ENCODE results near the gene SLC38A3. TPM values are rescaled to one million over a fixed set of nuclear protein-coding genes. Genes with fewer than 3 reads are reported as not detected.

SLC38A3 gene
- total RNA-seq, 4 donors from 2014 or later, result 1.3 TPM; not detected in 3

- peaks cover 4 to 60% (median 46%) of the 10 kb centered on the region in 4 donors for H3K4me1 ChIP-seq
Measured at GRCh38 chr3:50237133-50237651, 32.1 kb downstream of the SLC38A3 start.

GRCh38 chr3:50237754-50238548 is 32.9 kb downstream of the SLC38A3 start:
- Histone ChIP-seq H3K4me1 (peaks cover 4 to 67% (median 53%) of the 10 kb centered on the region in 4 donors), H3K9me3 (no peaks in the 10 kb centered on the region), H3K4me3 (peak overlapping the region; percentile 75 to 99 (median 88)), H3K36me3 (peaks cover 0 to 2% (median 0%) of the 10 kb centered on the region in 3 donors), H3K27ac (peak overlapping the region; percentile 90 to 95 (median 94)), H3K27me3 (no peaks in the 10 kb centered on the region)
- TF ChIP-seq POLR2A (IDR thresholded peaks at IDR 0.05), result peak in 1 of 2 donors; percentile 25
- TF ChIP-seq CTCF (IDR thresholded peaks at IDR 0.05), result no peak
- peak; percentile 77 to 94 (median 91) for DNase-seq

More at GRCh38 chr3:50237133-50237651, 32.1 kb downstream of the SLC38A3 start:
- TF ChIP-seq CTCF (IDR thresholded peaks at IDR 0.05) (no peak), POLR2A (IDR thresholded peaks at IDR 0.05) (no peak)
- H3K4me3 ChIP-seq, result peak overlapping the region; percentile 75 to 99 (median 88)
- peak in 2 of 3 donors; percentile 42 to 63 for DNase-seq
- peaks cover 0 to 2% (median 0%) of the 10 kb centered on the region in 3 donors for H3K36me3 ChIP-seq
- H3K9me3 ChIP-seq, result no peaks in the 10 kb centered on the region
- peak overlapping the region; percentile 90 to 95 (median 94) for H3K27ac ChIP-seq
- no peaks in the 10 kb centered on the region for H3K27me3 ChIP-seq

- Histone ChIP-seq H3K4me3 (peak overlapping the region; percentile 75 to 99 (median 88)), H3K27ac (peak overlapping the region; percentile 90 to 95 (median 94)), H3K4me1 (peaks cover 4 to 74% (median 60%) of the 10 kb centered on the region in 4 donors), H3K27me3 (no peaks in the 10 kb centered on the region), H3K9me3 (no peaks in the 10 kb centered on the region), H3K36me3 (peaks cover 0 to 2% (median 0%) of the 10 kb centered on the region in 3 donors)
- TF ChIP-seq CTCF (IDR thresholded peaks at IDR 0.05) (no peak), POLR2A (IDR thresholded peaks at IDR 0.05) (no peak)
- peak in 2 of 3 donors; percentile 92 to 96 for DNase-seq
Measured at GRCh38 chr3:50238549-50239026, 33.5 kb downstream of the SLC38A3 start.

- TF ChIP-seq POLR2A (IDR thresholded peaks at IDR 0.05) (no peak), CTCF (IDR thresholded peaks at IDR 0.05) (no peak)
- Histone ChIP-seq H3K27me3 (no peaks in the 10 kb centered on the region), H3K9me3 (no peaks in the 10 kb centered on the region), H3K4me3 (no peak overlapping the region), H3K27ac (peak overlapping the region in 3 of 4 donors; percentile 93 to 95 (median 94)), H3K4me1 (peaks cover 4 to 77% (median 63%) of the 10 kb centered on the region in 4 donors), H3K36me3 (peaks cover 0 to 2% (median 0%) of the 10 kb centered on the region in 3 donors)
- no peak for DNase-seq
Measured at GRCh38 chr3:50239649-50240048, 34.6 kb downstream of the SLC38A3 start.

- Histone ChIP-seq H3K4me3 (peak overlapping the region in 1 of 4 donors; percentile 13), H3K4me1 (peaks cover 7 to 84% (median 69%) of the 10 kb centered on the region in 4 donors), H3K27ac (peak overlapping the region; percentile 66 to 95 (median 72)), H3K27me3 (no peaks in the 10 kb centered on the region), H3K9me3 (no peaks in the 10 kb centered on the region), H3K36me3 (peaks cover 0 to 2% (median 0%) of the 10 kb centered on the region in 3 donors)
- no peak for TF ChIP-seq POLR2A (IDR thresholded peaks at IDR 0.05)
- no peak for TF ChIP-seq CTCF (IDR thresholded peaks at IDR 0.05)
- no peak for DNase-seq
Measured at GRCh38 chr3:50241163-50241562, 36.1 kb downstream of the SLC38A3 start.

All from Peyer's patch (tissue), 4 donors.